GM12891 (cell line): Measurements from ENCODE around the gene SLC6A20.

Experiments used
- POLR2A ChIP-seq: IDR thresholded peaks from 2 replicates; pipeline ENCODE4 v1.6.1; 2011; ENCODE audit warnings: low read depth, low read length, control low read depth
- POLR2AphosphoS5 ChIP-seq: IDR thresholded peaks from 2 replicates; pipeline ENCODE4 v1.6.1; 2011; ENCODE audit warnings: low read depth, low read length, control low read depth
- POU2F2 ChIP-seq: IDR thresholded peaks from 2 replicates; pipeline ENCODE4 v1.6.1; 2011; ENCODE audit warnings: low read depth, mild to moderate bottlenecking, control low read depth, low read length, moderate library complexity
- TAF1 ChIP-seq: IDR thresholded peaks from 2 replicates; pipeline ENCODE4 v1.6.1; 2011; ENCODE audit warnings: low read depth, low read length, control low read depth

- no peak for TF ChIP-seq TAF1
- no peak for TF ChIP-seq POLR2A
- no peak for TF ChIP-seq POLR2AphosphoS5
- TF ChIP-seq POU2F2 = no peak
Measured at GRCh38 chr3:45748068-45748467, 48.3 kb downstream of the SLC6A20 start.
